ENCODE results near the gene HYKK.
A peak's percentile ranks its signal among the peaks of the same experiment; 100 is the strongest.

Gene HYKK

DNA sequence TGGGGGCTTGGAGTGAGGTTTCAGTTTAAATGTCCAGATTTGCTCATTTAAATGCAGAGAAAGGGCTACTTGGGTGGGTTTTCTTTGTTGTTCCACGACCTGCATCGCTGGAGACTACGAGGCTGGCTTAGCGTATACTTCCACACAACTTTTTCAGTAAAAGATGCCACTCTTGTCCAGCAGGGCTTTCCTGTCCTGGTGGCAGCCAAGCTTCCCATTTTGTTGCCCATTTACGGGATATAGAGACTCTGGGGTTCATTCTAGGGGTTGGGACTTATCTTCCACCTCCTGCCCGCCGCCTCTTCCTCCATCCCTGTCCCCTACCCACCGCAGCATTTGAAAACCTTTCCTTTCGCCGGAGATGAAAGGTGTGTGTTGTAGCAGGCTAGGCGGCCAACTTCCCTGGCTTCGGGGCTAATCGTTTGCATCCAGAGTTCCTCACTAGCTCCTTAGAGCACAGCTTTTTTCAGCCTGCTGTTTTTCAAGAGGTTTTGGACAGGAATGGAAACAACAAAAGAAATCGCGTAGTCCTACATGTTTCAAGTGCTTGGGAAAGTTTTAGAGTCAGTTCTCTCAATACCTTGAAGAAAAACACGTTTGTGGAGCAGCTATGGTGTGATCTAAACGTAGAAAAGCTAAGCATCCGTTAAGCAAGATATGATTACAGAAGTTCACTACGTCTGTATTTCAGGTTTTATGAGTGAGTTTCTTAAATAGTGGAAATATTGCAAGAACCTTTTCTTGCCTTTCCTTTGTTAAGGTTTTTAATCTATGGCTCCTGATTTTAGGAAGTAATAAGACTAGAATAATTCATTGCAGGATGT lies 58.8 kb downstream of the HYKK start:
- DNase-seq (ENCODE audit: low read depth in 2 of 2) = peak; percentile 13 to 15
- TF ChIP-seq, protein P1, sequence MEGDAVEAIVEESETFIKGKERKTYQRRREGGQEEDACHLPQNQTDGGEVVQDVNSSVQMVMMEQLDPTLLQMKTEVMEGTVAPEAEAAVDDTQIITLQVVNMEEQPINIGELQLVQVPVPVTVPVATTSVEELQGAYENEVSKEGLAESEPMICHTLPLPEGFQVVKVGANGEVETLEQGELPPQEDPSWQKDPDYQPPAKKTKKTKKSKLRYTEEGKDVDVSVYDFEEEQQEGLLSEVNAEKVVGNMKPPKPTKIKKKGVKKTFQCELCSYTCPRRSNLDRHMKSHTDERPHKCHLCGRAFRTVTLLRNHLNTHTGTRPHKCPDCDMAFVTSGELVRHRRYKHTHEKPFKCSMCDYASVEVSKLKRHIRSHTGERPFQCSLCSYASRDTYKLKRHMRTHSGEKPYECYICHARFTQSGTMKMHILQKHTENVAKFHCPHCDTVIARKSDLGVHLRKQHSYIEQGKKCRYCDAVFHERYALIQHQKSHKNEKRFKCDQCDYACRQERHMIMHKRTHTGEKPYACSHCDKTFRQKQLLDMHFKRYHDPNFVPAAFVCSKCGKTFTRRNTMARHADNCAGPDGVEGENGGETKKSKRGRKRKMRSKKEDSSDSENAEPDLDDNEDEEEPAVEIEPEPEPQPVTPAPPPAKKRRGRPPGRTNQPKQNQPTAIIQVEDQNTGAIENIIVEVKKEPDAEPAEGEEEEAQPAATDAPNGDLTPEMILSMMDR (IDR thresholded peaks at IDR 0.05; ENCODE audit: low read depth, low read length) = peak; percentile 8

DNA sequence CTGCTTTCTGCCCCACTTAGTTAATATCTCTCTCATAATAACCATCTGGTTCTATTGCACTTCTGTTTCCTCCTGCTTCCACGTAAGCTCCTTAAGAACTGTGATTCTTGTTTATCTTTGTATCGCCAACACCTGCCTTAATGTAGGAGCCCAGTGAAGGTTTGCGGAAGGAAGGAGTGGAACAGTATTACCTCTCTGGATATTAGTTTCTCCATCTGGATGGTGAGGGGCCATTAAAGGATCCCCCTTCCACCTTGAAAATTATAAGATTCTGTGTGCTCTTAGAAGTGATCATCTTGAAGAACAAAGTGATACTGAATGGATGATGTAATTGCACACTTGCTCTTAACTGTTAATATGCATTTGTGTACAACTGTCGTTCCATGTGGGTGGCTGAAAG lies 60.2 kb downstream of the HYKK start:
- H3K4me3 ChIP-seq (replicated peaks in 1 of 2; ENCODE audit: low read depth in 2 of 2, low read length in 2 of 2) = no peak overlapping the region
- TF ChIP-seq, protein P1 (IDR thresholded peaks at IDR 0.05; ENCODE audit: low read depth, low read length) = no peak
- DNase-seq (ENCODE audit: low read depth in 2 of 2) = no peak

More for the DNA sequence above, 58.8 kb downstream of the HYKK start:
- peak overlapping the region; percentile 56 to 70 for H3K4me3 ChIP-seq (replicated peaks in 1 of 2; ENCODE audit: low read depth in 2 of 2, low read length in 2 of 2)

DNA sequence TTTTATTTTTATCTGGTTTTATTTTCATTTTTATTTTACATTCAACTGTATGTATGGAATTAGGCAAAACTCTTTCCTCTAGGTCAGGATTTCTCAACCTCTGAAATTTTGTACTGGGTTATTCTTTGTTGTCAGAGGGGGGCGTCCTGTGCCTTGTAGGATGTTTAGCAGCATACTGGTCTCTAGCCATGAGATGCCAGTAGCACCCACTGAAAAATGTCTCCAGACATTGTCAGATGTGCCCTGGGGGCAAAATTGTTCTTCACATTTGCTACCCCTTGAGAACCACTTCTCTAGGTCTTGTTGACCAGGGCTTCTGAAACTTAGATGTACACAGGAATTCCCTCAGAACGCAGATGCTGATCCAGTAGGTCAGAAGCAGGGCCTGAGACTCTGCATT lies 63.3 kb downstream of the HYKK start:
- TF ChIP-seq, protein P1 (IDR thresholded peaks at IDR 0.05; ENCODE audit: low read depth, low read length) = no peak
- no peak overlapping the region for H3K4me3 ChIP-seq (replicated peaks in 1 of 2; ENCODE audit: low read depth in 2 of 2, low read length in 2 of 2)
- no peak for DNase-seq (ENCODE audit: low read depth in 2 of 2)

DNA sequence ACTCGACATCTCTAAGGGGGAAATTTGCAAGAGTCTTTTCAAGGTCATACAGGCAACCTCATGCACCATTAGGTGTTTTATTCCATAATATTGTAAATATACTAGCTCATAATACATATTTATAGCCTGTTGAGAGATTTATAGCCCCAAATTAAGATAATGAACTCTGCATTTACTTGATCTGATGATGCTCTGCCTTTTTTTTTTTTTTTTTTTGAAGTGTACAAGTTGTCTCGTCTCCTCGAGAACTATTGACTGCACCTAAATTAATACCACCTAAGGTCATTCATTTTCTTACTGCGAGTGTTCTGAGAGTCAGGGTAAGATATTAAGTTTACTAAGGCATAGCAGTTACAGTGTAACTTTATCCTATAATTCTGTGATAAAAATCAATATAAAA lies 64.0 kb downstream of the HYKK start:
- no peak overlapping the region for H3K4me3 ChIP-seq (replicated peaks in 1 of 2; ENCODE audit: low read depth in 2 of 2, low read length in 2 of 2)
- TF ChIP-seq, protein P1 (IDR thresholded peaks at IDR 0.05; ENCODE audit: low read depth, low read length) = no peak
- no peak for DNase-seq (ENCODE audit: low read depth in 2 of 2)

DNA sequence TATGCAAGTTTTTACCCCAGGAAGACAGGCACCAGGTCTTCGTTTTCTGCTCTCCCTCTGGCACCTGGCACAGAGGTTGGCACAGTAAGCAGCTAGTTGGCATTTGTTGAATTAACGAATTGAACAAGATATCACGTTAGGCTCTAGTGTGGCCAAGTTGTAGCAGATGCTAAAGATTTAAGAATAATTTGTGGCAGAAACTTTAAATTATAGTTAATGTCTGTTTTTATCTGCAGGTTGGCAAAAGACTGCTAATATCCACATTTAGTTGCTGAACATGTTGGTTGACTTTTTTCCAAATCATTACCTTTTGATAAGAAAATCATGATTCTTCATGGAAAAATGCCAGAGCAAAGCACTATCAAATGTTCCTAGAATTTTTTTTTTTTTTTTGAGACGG lies 66.0 kb downstream of the HYKK start:
- H3K4me3 ChIP-seq (replicated peaks in 1 of 2; ENCODE audit: low read depth in 2 of 2, low read length in 2 of 2) = no peak overlapping the region
- TF ChIP-seq, protein P1 (IDR thresholded peaks at IDR 0.05; ENCODE audit: low read depth, low read length) = no peak
- no peak for DNase-seq (ENCODE audit: low read depth in 2 of 2)

DNA sequence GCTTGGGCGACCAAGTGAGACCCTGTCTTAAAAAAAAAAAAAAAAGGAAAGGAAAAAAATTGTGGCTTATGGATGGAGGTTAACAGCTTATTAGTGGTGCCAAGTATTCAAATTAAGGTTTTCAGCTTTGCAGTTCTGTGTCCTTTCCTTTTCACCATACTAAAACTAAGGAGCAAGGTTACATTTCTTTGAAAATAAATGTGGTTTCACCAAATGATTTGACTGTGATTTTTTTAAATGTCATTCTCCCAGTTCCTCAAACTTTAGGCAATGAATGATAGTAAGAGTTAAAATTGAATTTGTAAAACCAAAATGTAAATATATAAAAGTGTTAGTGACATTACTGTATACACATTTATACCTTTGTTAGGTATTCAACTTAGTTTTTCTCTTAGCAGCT lies 67.6 kb downstream of the HYKK start:
- TF ChIP-seq, protein P1 (IDR thresholded peaks at IDR 0.05; ENCODE audit: low read depth, low read length) = no peak

More for the DNA sequence above, 67.6 kb downstream of the HYKK start:
- H3K4me3 ChIP-seq (replicated peaks in 1 of 2; ENCODE audit: low read depth in 2 of 2, low read length in 2 of 2) = no peak overlapping the region
- DNase-seq (ENCODE audit: low read depth in 2 of 2) = no peak
